Vagina (tissue), 2 donors: ENCODE measurements around the gene LZIC.

ENCODE experiments used
- POLR2AphosphoS5 ChIP-seq, 2 donors: sonication (generic); formaldehyde crosslinking; IDR thresholded peaks; one replicate each; pipeline ENCODE4 v1.9.0; 2017; ENCODE audit warnings: antibody characterized with exemption in 2 of 2, mild to moderate bottlenecking in 2 of 2, low read depth in 1 of 2; ENCODE audit not compliant: insufficient read depth in 1 of 2
- TF ChIP-seq, protein P1 (sequence below), 3 experiments: fragments of 450-650 bp in 2 of 3; fragments of 200-600 bp in 1 of 3; sonication (generic) in 1 of 3; IDR thresholded peaks; one replicate each; pipeline ENCODE4 v1.5.1; 2017 to 2019; ENCODE audit warnings: antibody characterized with exemption in 3 of 3, mild to moderate bottlenecking in 2 of 3, moderate library complexity in 2 of 3

DNA sequence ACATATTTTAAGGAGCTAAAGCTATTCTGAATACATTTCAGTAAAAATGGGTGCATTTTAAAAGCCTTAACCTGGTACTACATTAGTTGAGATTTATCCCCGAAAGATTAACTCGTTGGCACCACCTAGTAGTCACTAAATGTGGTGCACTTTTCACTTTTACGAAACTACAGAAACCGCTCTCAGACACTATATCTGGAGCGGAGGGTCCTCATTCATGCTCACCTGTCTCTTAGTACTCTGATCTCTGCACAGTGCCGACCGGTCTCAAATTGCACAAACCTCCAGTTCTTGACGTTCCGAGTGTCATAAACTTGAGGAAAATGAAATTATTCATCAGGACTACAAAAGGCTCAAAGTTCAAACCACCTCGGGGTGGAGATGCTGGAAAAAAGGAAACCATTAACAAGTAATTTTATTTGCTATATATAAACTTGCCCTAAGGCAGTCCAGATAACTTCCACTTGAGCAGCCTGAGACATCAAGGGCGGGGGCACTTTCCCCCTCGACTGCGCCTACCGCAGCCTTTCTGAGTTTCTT, 722 bp downstream of the LZIC start:
- TF ChIP-seq, protein P1, sequence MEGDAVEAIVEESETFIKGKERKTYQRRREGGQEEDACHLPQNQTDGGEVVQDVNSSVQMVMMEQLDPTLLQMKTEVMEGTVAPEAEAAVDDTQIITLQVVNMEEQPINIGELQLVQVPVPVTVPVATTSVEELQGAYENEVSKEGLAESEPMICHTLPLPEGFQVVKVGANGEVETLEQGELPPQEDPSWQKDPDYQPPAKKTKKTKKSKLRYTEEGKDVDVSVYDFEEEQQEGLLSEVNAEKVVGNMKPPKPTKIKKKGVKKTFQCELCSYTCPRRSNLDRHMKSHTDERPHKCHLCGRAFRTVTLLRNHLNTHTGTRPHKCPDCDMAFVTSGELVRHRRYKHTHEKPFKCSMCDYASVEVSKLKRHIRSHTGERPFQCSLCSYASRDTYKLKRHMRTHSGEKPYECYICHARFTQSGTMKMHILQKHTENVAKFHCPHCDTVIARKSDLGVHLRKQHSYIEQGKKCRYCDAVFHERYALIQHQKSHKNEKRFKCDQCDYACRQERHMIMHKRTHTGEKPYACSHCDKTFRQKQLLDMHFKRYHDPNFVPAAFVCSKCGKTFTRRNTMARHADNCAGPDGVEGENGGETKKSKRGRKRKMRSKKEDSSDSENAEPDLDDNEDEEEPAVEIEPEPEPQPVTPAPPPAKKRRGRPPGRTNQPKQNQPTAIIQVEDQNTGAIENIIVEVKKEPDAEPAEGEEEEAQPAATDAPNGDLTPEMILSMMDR (IDR thresholded peaks at IDR 0.05): peak in 1 of 3 experiments; percentile 36
- TF ChIP-seq POLR2AphosphoS5 (IDR thresholded peaks at IDR 0.05; ENCODE audit: insufficient read depth in 1 of 2, low read depth in 1 of 2): no peak
